MCF 10A (cell line): ENCODE data around the gene TTC21A. TPM values are rescaled to one million over a fixed set of nuclear protein-coding genes. Genes with fewer than 3 reads are reported as not detected.

ENCODE experiments used
- BruUV-seq: library from RNA; stranded (reverse); fragments of 400-500 nt; replicated peaks from 2 replicates; lab custom pipeline; 2021; lab: Mats Ljungman, UMichigan
- CTCF ChIA-PET: fragments of 300-600 bp; sonication (Branson Sonifier 250); formaldehyde crosslinking; extraction: SDS; loops from one replicate; lab custom pipeline; 2021; ENCODE audit warnings: antibody characterized with exemption, inconsistent platforms; lab: Yijun Ruan, JAX
- POLR2A ChIA-PET: fragments of 300-600, 350-650 bp; sonication (Branson Sonifier 250); formaldehyde crosslinking; extraction: SDS; loops from one replicate; lab custom pipeline; 2020; ENCODE audit warnings: antibody characterized with exemption, inconsistent platforms; lab: Yijun Ruan, JAX
- DNase-seq: peaks from one replicate; pipeline ENCODE4 v3.0.0-alpha.2; 2018; ENCODE audit not compliant: unreplicated experiment
- H3K27ac Mint-ChIP-seq: one replicate; pipeline ENCODE4 v1.8.0; 2022; ENCODE audit warnings: mild to moderate bottlenecking, low read depth, mixed read lengths; ENCODE audit not compliant: unreplicated experiment
- H3K27me3 Mint-ChIP-seq: one replicate; pipeline ENCODE4 v1.8.0; 2022; ENCODE audit warnings: mixed read lengths; ENCODE audit not compliant: insufficient read depth, unreplicated experiment
- H3K36me3 Mint-ChIP-seq: one replicate; pipeline ENCODE4 v1.8.0; 2022; ENCODE audit warnings: mild to moderate bottlenecking, moderate library complexity, mixed read lengths; ENCODE audit not compliant: insufficient read depth, unreplicated experiment
- H3K4me1 Mint-ChIP-seq: one replicate; pipeline ENCODE4 v1.8.0; 2022; ENCODE audit warnings: mixed read lengths; ENCODE audit not compliant: insufficient read depth, unreplicated experiment
- H3K4me3 Mint-ChIP-seq: one replicate; pipeline ENCODE4 v1.8.0; 2022; ENCODE audit warnings: mild to moderate bottlenecking, moderate library complexity, mixed read lengths; ENCODE audit not compliant: unreplicated experiment
- H3K9me3 Mint-ChIP-seq: one replicate; pipeline ENCODE4 v1.8.0; 2022; ENCODE audit warnings: mixed read lengths; ENCODE audit not compliant: unreplicated experiment
- CTCF ChIP-seq: fragments of 200-600 bp; IDR thresholded peaks from one replicate; pipeline ENCODE4 v1.8.0; 2022; ENCODE audit warnings: antibody characterized with exemption, mild to moderate bottlenecking; ENCODE audit not compliant: unreplicated experiment
- intact Hi-C: fragments of 100-400 bp; cut with micrococcal nuclease; formaldehyde crosslinking; loops from 2 replicates; pipeline ENCODE4 v1.14.1; 2022
- total RNA-seq: library from RNA; stranded (reverse); gene quantifications from 2 replicates; pipeline ENCODE4 v1.2.3, GENCODE V29; 2022

Gene TTC21A
- total RNA-seq, 1 experiment from 2014 or later = 2.1 TPM

GRCh38 chr3:39094851-39095677, 12.4 kb upstream of the TTC21A start:
- Mint-ChIP-seq H3K9me3 (no peaks in the 10 kb centered on the region), H3K36me3 (peaks cover 89% of the 10 kb centered on the region), H3K4me3 (no peak overlapping the region), H3K27ac (no peak overlapping the region), H3K27me3 (no peaks in the 10 kb centered on the region), H3K4me1 (no peaks in the 10 kb centered on the region)
- DNase-seq = no peak
- ChIA-PET CTCF (interaction anchor here (0.6 to 3.7 kb wide), 7 partner anchors 14 to 196 kb away, joined by 3 to 17 read pairs (median 3); no protein-coding TSS in a partner anchor), POLR2A (no interaction called here)
- no peak for TF ChIP-seq CTCF
- BruUV-seq = no TSS peak
- intact Hi-C loops = no loop called here

GRCh38 chr3:39095778-39096177, 11.7 kb upstream of the TTC21A start:
- no peak overlapping the region for H3K27ac Mint-ChIP-seq
- H3K9me3 Mint-ChIP-seq = no peaks in the 10 kb centered on the region
- POLR2A ChIA-PET = interaction anchor here (0.7 kb wide), 1 partner anchor 63 kb away, joined by 3 read pairs; no protein-coding TSS in a partner anchor
- TF ChIP-seq CTCF = no peak
- CTCF ChIA-PET = interaction anchor here (0.7 to 3.7 kb wide), 5 partner anchors 15 to 196 kb away, joined by 3 to 17 read pairs (median 6); no protein-coding TSS in a partner anchor
- H3K4me3 Mint-ChIP-seq = no peak overlapping the region
- no TSS peak for BruUV-seq
- H3K4me1 Mint-ChIP-seq = no peaks in the 10 kb centered on the region
- no peak for DNase-seq
- no peaks in the 10 kb centered on the region for H3K27me3 Mint-ChIP-seq
- intact Hi-C loops = no loop called here
- peaks cover 83% of the 10 kb centered on the region for H3K36me3 Mint-ChIP-seq

DNA sequence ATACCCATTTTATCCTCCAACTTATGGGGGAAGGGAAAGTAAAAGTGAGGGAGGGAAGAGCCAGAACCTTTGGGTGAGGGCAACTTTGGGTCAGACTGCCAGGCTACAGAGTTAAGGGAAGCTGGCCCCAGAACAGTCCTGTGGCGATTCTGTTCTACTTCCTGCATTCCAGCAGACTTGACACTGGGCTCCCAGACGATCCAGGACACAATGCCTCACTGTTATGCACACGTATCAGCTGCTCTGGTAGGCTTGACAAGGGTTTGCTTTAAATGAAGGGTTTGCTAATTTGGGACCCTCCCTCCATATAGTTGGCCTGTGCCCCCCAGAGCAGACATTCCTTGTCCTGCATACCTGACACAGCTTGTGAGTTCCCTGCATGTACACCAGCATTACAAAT, 10.7 kb upstream of the TTC21A start:
- Mint-ChIP-seq H3K4me1 (no peaks in the 10 kb centered on the region), H3K36me3 (peaks cover 73% of the 10 kb centered on the region), H3K27me3 (no peaks in the 10 kb centered on the region), H3K27ac (no peak overlapping the region), H3K4me3 (no peak overlapping the region), H3K9me3 (no peaks in the 10 kb centered on the region)
- no TSS peak for BruUV-seq
- ChIA-PET POLR2A (interaction anchor here (0.6 to 1.3 kb wide), 4 partner anchors 9 to 62 kb away, joined by 3 to 5 read pairs (median 3); no protein-coding TSS in a partner anchor), CTCF (interaction anchor here (0.5 to 2.2 kb wide), 3 partner anchors 122 to 195 kb away, joined by 3 to 7 read pairs (median 6); no protein-coding TSS in a partner anchor)
- no peak for DNase-seq
- intact Hi-C loops = no loop called here
- TF ChIP-seq CTCF = no peak

DNA sequence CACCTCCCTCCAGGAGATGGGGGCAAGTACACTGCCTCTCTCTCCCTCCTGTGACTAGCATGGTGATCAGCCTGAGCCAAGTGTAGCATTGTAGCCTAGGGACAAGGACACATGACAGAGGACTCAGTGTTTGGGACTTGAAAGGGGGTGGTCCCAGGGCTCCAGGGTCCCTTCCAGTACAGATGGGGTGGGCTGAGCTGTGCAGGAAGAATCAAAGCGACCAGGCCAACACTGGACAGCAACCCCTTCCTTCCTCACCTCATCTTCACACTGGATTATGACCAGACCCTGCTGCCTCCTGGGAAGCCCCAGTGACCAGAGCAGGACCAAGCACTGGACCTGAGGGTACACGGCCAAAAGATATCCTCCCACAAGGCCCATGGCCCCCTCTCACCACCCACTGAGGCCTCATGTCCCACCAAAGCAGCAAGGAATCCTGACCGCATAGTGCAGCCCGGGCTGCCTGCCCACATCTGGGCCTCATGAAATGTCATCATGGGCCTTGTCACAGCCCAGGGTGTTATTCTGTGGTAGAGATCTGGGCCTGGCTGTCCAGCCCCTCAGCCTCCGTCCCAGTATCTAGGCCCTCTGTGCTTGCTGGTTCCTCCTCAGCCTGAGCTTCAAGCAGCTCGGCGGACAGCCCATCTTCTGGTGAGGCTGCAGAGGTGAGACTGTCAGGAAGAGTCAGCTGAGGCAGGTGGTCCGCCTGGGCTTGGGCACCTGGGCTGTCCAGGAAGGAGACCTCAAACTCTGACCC, 9.6 kb upstream of the TTC21A start:
- Mint-ChIP-seq H3K27ac (no peak overlapping the region), H3K36me3 (peaks cover 61% of the 10 kb centered on the region), H3K27me3 (no peaks in the 10 kb centered on the region), H3K9me3 (no peaks in the 10 kb centered on the region), H3K4me1 (no peaks in the 10 kb centered on the region), H3K4me3 (no peak overlapping the region)
- POLR2A ChIA-PET = interaction anchor here (1.2 kb wide), 1 partner anchor 53 kb away, joined by 5 read pairs; no protein-coding TSS in a partner anchor
- intact Hi-C loops = no loop called here
- no peak for DNase-seq
- no peak for TF ChIP-seq CTCF
- BruUV-seq = no TSS peak
- CTCF ChIA-PET = interaction anchor here (0.6 to 2.2 kb wide), 4 partner anchors 46 to 226 kb away, joined by 3 to 7 read pairs (median 3); no protein-coding TSS in a partner anchor
